Measurements from ENCODE around the gene POMT1. TPM values are rescaled to one million over a fixed set of nuclear protein-coding genes. Genes with fewer than 3 reads are reported as not detected.

Gene POMT1
- total RNA-seq, 6 donors from 2014 or later, result 24.7 to 55.5 (median 27.2) TPM

- no peaks in the 10 kb centered on the region for H3K9me3 ChIP-seq
- peak overlapping the region in 3 of 4 donors; percentile 35 to 85 (median 77) for H3K27ac ChIP-seq
- H3K36me3 ChIP-seq, result peaks cover 0 to 15% (median 6%) of the 10 kb centered on the region in 4 donors
- WGBS, 2 donors, result 23 to 39% methylated on average over 23 to 25 of the region's 32 CpGs
- H3K4me3 ChIP-seq, result peak overlapping the region; percentile 94 to 100 (median 99)
- H3K27me3 ChIP-seq, result no peaks in the 10 kb centered on the region
- DNase-seq (no peak), ATAC-seq (ENCODE audit: low FRiP score in 2 of 2) (no peak)
- no peak for TF ChIP-seq POLR2AphosphoS5 (IDR thresholded peaks at IDR 0.05)
- TF ChIP-seq POLR2A (IDR thresholded peaks at IDR 0.05), result no peak
- TF ChIP-seq, protein P1, sequence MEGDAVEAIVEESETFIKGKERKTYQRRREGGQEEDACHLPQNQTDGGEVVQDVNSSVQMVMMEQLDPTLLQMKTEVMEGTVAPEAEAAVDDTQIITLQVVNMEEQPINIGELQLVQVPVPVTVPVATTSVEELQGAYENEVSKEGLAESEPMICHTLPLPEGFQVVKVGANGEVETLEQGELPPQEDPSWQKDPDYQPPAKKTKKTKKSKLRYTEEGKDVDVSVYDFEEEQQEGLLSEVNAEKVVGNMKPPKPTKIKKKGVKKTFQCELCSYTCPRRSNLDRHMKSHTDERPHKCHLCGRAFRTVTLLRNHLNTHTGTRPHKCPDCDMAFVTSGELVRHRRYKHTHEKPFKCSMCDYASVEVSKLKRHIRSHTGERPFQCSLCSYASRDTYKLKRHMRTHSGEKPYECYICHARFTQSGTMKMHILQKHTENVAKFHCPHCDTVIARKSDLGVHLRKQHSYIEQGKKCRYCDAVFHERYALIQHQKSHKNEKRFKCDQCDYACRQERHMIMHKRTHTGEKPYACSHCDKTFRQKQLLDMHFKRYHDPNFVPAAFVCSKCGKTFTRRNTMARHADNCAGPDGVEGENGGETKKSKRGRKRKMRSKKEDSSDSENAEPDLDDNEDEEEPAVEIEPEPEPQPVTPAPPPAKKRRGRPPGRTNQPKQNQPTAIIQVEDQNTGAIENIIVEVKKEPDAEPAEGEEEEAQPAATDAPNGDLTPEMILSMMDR (IDR thresholded peaks at IDR 0.05), result no peak
- TF ChIP-seq EP300 (IDR thresholded peaks at IDR 0.05), result no peak
- peaks cover 21 to 34% (median 24%) of the 10 kb centered on the region in 4 donors for H3K4me1 ChIP-seq
Observed at GRCh38 chr9:131503626-131504465, 1.1 kb downstream of the POMT1 start.

- H3K4me1 ChIP-seq, result peaks cover 21 to 34% (median 24%) of the 10 kb centered on the region in 4 donors
- WGBS, 2 donors, result 92 to 93% methylated on average over 8 of the region's 8 CpGs
- DNase-seq, result no peak
- H3K4me3 ChIP-seq, result no peak overlapping the region
- TF ChIP-seq, protein P1 (IDR thresholded peaks at IDR 0.05), result no peak
- TF ChIP-seq POLR2AphosphoS5 (IDR thresholded peaks at IDR 0.05) (no peak), POLR2A (IDR thresholded peaks at IDR 0.05) (no peak), EP300 (IDR thresholded peaks at IDR 0.05) (no peak)
- ATAC-seq (ENCODE audit: low FRiP score in 2 of 2), result no peak
- H3K9me3 ChIP-seq, result no peaks in the 10 kb centered on the region
- peaks cover 0 to 15% (median 12%) of the 10 kb centered on the region in 4 donors for H3K36me3 ChIP-seq
- no peaks in the 10 kb centered on the region for H3K27me3 ChIP-seq
- no peak overlapping the region for H3K27ac ChIP-seq
Observed at GRCh38 chr9:131505012-131505411, 2.3 kb downstream of the POMT1 start.

GRCh38 chr9:131511416-131511815 is 8.7 kb downstream of the POMT1 start:
- no peak for DNase-seq
- TF ChIP-seq, protein P1 (IDR thresholded peaks at IDR 0.05), result no peak
- TF ChIP-seq EP300 (IDR thresholded peaks at IDR 0.05) (no peak), POLR2A (IDR thresholded peaks at IDR 0.05) (no peak), POLR2AphosphoS5 (IDR thresholded peaks at IDR 0.05) (no peak)
- Histone ChIP-seq H3K9me3 (no peaks in the 10 kb centered on the region), H3K4me3 (no peak overlapping the region), H3K27me3 (no peaks in the 10 kb centered on the region), H3K36me3 (peaks cover 0 to 76% (median 59%) of the 10 kb centered on the region in 4 donors), H3K4me1 (no peaks in the 10 kb centered on the region), H3K27ac (no peak overlapping the region)
- WGBS, 2 donors, result 72 to 78% methylated on average over 7 of the region's 7 CpGs
- ATAC-seq (ENCODE audit: low FRiP score in 2 of 2), result no peak

DNA sequence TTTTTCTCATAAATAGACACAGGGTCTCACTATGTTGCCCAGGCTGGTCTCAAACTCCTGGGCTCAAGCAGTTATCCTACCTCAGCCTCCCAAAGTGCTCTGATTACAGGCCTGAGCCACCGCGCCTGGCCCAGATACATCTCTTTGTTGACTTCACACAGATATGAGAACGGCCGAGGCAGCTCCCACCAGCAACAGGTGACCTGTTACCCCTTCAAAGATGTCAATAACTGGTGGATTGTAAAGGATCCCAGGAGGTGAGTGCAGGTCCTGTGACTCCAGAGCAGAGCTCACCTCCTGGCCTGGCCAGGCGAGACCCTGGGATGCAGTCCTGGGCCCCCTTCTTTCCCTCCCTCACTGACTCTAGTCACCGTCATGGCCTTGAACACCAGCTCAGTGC is 9.2 kb downstream of the POMT1 start:
- ATAC-seq (ENCODE audit: low FRiP score in 2 of 2) (no peak), DNase-seq (no peak)
- H3K4me3 ChIP-seq, result no peak overlapping the region
- H3K27ac ChIP-seq, result no peak overlapping the region
- TF ChIP-seq POLR2AphosphoS5 (IDR thresholded peaks at IDR 0.05), result no peak
- TF ChIP-seq, protein P1 (IDR thresholded peaks at IDR 0.05), result no peak
- no peak for TF ChIP-seq EP300 (IDR thresholded peaks at IDR 0.05)
- TF ChIP-seq POLR2A (IDR thresholded peaks at IDR 0.05), result no peak
- H3K4me1 ChIP-seq, result no peaks in the 10 kb centered on the region
- no peaks in the 10 kb centered on the region for H3K27me3 ChIP-seq
- H3K36me3 ChIP-seq, result peaks cover 0 to 81% (median 62%) of the 10 kb centered on the region in 4 donors
- 97 to 100% methylated on average over 4 to 6 of the region's 6 CpGs for WGBS, 2 donors
- no peaks in the 10 kb centered on the region for H3K9me3 ChIP-seq

Data from upper lobe of left lung (tissue), 6 donors.